Measurements from ENCODE around the gene CCR5AS.

Gene CCR5AS

DNA sequence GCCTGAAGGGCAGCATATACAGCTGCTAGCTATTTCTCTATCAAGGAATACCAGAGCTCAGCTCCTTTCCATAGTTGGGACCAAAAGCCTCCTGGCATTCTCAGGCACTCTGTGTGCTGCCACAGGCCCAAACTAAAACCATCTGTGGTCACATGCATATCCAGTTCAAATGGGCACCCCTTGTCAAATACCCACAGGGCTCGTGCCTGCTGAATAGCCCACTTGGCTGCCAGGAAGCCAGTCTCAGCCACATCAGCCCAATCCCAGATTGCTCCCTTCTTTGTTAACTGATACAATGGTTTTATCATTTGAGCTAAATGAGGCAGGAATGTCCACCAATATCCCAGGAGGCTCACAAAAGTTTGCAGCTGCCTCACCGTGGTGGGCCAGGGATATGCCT lies 14.1 kb upstream of the CCR5AS start:
- Mint-ChIP-seq H3K27ac (ENCODE audit: unreplicated experiment) (no peak overlapping the region), H3K4me3 (ENCODE audit: unreplicated experiment) (no peak overlapping the region), H3K9me3 (ENCODE audit: unreplicated experiment) (no peaks in the 10 kb centered on the region), H3K36me3 (ENCODE audit: unreplicated experiment) (no peaks in the 10 kb centered on the region), H3K27me3 (ENCODE audit: unreplicated experiment) (no peaks in the 10 kb centered on the region), H3K4me1 (ENCODE audit: unreplicated experiment) (no peaks in the 10 kb centered on the region)
- DNase-seq (ENCODE audit: extremely low spot score, unreplicated experiment) = no peak
- TF ChIP-seq, protein P1, sequence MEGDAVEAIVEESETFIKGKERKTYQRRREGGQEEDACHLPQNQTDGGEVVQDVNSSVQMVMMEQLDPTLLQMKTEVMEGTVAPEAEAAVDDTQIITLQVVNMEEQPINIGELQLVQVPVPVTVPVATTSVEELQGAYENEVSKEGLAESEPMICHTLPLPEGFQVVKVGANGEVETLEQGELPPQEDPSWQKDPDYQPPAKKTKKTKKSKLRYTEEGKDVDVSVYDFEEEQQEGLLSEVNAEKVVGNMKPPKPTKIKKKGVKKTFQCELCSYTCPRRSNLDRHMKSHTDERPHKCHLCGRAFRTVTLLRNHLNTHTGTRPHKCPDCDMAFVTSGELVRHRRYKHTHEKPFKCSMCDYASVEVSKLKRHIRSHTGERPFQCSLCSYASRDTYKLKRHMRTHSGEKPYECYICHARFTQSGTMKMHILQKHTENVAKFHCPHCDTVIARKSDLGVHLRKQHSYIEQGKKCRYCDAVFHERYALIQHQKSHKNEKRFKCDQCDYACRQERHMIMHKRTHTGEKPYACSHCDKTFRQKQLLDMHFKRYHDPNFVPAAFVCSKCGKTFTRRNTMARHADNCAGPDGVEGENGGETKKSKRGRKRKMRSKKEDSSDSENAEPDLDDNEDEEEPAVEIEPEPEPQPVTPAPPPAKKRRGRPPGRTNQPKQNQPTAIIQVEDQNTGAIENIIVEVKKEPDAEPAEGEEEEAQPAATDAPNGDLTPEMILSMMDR (IDR thresholded peaks at IDR 0.05) = no peak

DNA sequence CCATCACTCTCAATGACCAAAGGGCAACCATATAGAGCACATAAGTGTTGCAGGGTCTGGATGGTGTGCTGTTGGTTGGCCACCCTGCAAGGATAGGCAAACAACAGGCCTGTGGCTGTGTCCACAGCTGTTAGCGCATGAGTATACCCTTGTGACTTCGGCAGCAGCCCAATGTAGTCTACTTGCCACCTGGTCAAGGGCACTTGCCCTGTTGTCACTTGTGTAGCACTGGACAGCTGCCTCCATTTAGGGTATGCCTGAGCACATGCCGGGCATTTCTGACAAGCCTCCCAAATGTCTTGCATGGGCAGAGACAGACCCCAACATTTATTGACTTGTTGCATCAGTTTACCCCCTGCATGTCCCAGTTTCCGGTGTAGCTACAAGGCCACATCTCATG lies 12.9 kb upstream of the CCR5AS start:
- no peak for DNase-seq (ENCODE audit: extremely low spot score, unreplicated experiment)
- no peaks in the 10 kb centered on the region for H3K4me1 Mint-ChIP-seq (ENCODE audit: unreplicated experiment)
- no peaks in the 10 kb centered on the region for H3K27me3 Mint-ChIP-seq (ENCODE audit: unreplicated experiment)
- no peak overlapping the region for H3K4me3 Mint-ChIP-seq (ENCODE audit: unreplicated experiment)
- no peak overlapping the region for H3K27ac Mint-ChIP-seq (ENCODE audit: unreplicated experiment)
- H3K36me3 Mint-ChIP-seq (ENCODE audit: unreplicated experiment) = no peaks in the 10 kb centered on the region
- H3K9me3 Mint-ChIP-seq (ENCODE audit: unreplicated experiment) = no peaks in the 10 kb centered on the region
- TF ChIP-seq, protein P1 (IDR thresholded peaks at IDR 0.05) = no peak

DNA sequence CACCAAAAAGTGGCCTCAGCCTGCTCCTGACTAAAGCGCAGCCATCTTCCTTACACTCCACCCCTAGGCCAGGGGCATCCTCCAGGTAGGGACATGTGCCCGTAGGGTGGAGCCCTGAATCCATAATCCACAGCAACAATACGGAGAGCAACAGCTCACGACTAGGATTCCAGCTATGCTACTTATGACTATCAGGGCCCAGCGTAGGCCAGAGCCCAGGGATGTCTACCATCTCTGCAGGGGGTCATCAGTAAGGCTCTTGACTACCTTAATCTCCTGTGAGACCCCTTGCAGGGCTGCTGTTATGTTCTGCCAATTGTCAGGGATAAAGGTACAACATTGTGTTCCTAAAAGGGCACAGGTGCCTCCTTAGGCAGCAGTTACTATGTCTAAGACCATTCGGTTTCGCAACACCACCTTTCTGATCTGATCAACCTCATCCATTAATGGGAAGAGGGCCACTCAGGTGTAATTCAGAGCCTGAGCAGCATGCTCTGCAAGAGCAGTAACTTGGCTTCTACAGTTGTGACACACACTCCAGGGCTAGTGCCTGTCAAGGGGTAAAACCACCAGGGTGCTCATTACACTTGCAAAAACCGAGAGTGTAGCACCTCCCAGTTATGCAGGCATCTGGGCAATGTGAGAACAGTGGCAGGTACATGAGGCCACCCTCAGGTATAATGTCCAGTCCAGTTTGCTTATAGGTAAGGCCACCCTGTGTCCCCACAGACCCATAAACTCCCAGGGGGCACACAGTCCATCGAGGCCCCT lies 11.2 kb upstream of the CCR5AS start:
- peaks cover under 1% of the 10 kb centered on the region for H3K4me1 Mint-ChIP-seq (ENCODE audit: unreplicated experiment)
- no peak overlapping the region for H3K27ac Mint-ChIP-seq (ENCODE audit: unreplicated experiment)
- no peak for DNase-seq (ENCODE audit: extremely low spot score, unreplicated experiment)
- H3K36me3 Mint-ChIP-seq (ENCODE audit: unreplicated experiment) = no peaks in the 10 kb centered on the region
- no peaks in the 10 kb centered on the region for H3K9me3 Mint-ChIP-seq (ENCODE audit: unreplicated experiment)
- no peaks in the 10 kb centered on the region for H3K27me3 Mint-ChIP-seq (ENCODE audit: unreplicated experiment)
- no peak overlapping the region for H3K4me3 Mint-ChIP-seq (ENCODE audit: unreplicated experiment)
- TF ChIP-seq, protein P1 (IDR thresholded peaks at IDR 0.05) = no peak

DNA sequence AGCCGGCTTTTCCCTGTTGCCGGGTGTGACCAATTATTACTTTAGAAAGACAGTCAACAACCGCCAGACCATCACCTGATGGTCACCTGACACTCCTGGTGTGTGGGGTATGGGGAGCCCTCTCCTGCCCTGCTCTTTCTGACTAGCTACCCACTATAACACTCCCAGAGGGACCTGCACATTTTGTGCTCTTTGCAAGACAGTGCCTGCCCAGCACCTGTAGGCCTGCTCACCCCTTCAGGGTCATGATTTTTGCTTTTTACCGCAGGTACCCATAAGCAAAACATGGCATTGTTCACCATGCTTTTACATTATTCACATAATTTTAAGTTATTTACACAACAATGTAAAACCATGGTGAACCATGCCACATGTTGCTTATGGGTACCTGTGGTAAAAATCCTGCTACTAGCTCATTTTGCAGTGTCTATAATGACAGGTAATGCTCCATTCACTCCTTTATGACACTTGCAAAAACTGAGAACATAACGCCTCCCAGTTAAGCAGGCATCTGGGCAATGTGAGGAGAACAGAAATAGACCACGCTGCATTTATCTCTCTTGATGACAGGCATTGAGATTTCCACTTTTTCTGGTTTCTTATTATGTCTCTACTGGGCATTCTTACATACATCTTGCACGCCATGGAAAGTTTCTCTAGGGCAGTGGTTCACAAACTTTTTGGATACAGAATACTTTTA lies 10.1 kb upstream of the CCR5AS start:
- Mint-ChIP-seq H3K27ac (ENCODE audit: unreplicated experiment) (no peak overlapping the region), H3K9me3 (ENCODE audit: unreplicated experiment) (no peaks in the 10 kb centered on the region), H3K27me3 (ENCODE audit: unreplicated experiment) (no peaks in the 10 kb centered on the region), H3K4me1 (ENCODE audit: unreplicated experiment) (peaks cover 5% of the 10 kb centered on the region), H3K4me3 (ENCODE audit: unreplicated experiment) (no peak overlapping the region), H3K36me3 (ENCODE audit: unreplicated experiment) (no peaks in the 10 kb centered on the region)
- TF ChIP-seq, protein P1 (IDR thresholded peaks at IDR 0.05) = no peak
- no peak for DNase-seq (ENCODE audit: extremely low spot score, unreplicated experiment)

DNA sequence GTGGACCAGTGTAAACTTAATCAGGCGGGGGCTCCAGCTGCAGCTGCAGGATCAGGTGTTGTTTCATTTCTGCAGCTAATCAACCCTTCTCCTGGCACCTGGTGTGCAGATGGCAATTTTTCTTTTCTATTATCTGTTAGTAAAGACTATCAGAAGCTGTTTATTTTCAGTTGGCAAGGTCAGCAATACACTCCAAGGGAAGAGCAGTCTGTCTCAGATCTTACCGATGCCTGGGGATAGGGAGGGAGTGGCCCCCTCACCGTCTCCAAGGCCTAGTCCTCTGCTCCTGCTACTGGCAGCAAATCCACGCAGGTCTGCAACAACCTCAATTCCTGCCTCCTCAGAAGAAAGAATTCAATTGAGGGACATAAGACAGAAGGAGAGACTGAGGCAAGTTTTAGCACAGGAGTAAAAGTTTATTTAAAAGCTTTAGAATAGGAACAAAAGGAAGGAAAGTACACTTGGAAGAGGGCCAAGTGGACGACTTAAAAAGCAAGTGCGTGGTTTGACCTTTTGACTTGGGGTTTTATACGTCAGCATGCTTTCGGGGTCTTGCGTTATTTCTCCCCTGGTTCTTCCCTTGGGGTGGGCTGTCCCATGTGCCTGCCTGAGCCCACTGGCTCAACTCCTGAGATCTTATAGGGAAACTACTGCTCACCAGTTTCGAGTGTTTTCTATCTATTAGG lies 9.4 kb upstream of the CCR5AS start:
- no peak for DNase-seq (ENCODE audit: extremely low spot score, unreplicated experiment)
- no peak overlapping the region for H3K27ac Mint-ChIP-seq (ENCODE audit: unreplicated experiment)
- H3K27me3 Mint-ChIP-seq (ENCODE audit: unreplicated experiment) = no peaks in the 10 kb centered on the region
- H3K9me3 Mint-ChIP-seq (ENCODE audit: unreplicated experiment) = no peaks in the 10 kb centered on the region
- no peaks in the 10 kb centered on the region for H3K36me3 Mint-ChIP-seq (ENCODE audit: unreplicated experiment)
- H3K4me1 Mint-ChIP-seq (ENCODE audit: unreplicated experiment) = peaks cover 5% of the 10 kb centered on the region
- TF ChIP-seq, protein P1 (IDR thresholded peaks at IDR 0.05) = no peak
- H3K4me3 Mint-ChIP-seq (ENCODE audit: unreplicated experiment) = no peak overlapping the region

Measured in osteocyte (in vitro differentiated cells).